GM06990 (cell line): ENCODE results near the gene TRMT61A.

Experiments
- DNase-seq: peaks from one replicate; pipeline ENCODE4 v3.0.0-alpha.2; 2011; ENCODE audit not compliant: insufficient read length; ENCODE audit errors: extremely low read depth
- H3K27me3 ChIP-seq: replicated peaks from 2 replicates; pipeline ENCODE4 v1.6.0; 2011; ENCODE audit warnings: low read length; ENCODE audit not compliant: control insufficient read depth, insufficient read depth
- H3K36me3 ChIP-seq: 2 replicates; pipeline ENCODE4 v1.5.1; 2011; ENCODE audit warnings: low read length; ENCODE audit not compliant: control insufficient read depth, insufficient read depth
- H3K4me3 ChIP-seq: replicated peaks from 2 replicates; pipeline ENCODE4 v1.5.1; 2011; ENCODE audit warnings: low read depth, mild to moderate bottlenecking, control low read depth, low read length
- TF ChIP-seq, protein P1 (sequence below): IDR thresholded peaks from 2 replicates; pipeline ENCODE4 v1.5.1; 2011; ENCODE audit warnings: low read length, control low read depth, mild to moderate bottlenecking, inconsistent platforms; ENCODE audit not compliant: insufficient read depth, poor library complexity, severe bottlenecking

TRMT61A gene

DNA sequence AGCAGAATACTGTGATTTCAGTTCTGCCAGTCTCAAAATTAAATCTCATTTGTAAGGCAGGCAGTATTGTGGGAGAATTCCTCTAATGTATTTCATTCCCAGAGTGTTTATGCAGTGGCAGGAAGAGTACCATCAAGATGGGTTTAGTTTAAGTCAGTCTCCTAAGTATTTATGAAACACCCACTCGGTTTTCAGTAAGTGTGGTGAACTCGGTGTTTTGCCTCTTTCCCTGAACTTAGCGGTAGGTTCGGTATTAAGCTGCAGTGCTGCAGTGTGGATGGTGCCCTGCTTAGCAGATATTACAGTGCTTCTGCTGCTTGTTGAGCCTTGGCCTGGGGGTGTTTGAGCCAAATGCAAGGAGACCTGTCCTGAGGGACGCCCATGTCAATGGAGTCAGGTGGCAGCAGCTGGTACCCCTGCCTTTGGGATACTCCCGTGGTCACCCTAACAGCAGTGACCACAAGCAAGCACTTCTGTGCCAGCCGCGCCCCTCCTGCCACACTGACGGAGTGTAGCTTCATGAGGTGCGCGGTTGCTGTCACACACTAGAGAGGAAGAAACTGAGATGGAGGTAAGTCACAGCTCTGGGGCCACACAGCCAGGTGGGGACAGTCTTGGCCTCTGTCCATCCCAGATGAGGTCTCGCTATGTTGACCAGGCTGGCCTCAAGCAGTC is 49.5 kb downstream of the TRMT61A start:
- H3K27me3 ChIP-seq = no peaks in the 10 kb centered on the region
- H3K36me3 ChIP-seq = peaks cover 9% of the 10 kb centered on the region
- DNase-seq = no peak
- TF ChIP-seq, protein P1, sequence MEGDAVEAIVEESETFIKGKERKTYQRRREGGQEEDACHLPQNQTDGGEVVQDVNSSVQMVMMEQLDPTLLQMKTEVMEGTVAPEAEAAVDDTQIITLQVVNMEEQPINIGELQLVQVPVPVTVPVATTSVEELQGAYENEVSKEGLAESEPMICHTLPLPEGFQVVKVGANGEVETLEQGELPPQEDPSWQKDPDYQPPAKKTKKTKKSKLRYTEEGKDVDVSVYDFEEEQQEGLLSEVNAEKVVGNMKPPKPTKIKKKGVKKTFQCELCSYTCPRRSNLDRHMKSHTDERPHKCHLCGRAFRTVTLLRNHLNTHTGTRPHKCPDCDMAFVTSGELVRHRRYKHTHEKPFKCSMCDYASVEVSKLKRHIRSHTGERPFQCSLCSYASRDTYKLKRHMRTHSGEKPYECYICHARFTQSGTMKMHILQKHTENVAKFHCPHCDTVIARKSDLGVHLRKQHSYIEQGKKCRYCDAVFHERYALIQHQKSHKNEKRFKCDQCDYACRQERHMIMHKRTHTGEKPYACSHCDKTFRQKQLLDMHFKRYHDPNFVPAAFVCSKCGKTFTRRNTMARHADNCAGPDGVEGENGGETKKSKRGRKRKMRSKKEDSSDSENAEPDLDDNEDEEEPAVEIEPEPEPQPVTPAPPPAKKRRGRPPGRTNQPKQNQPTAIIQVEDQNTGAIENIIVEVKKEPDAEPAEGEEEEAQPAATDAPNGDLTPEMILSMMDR = no peak
- H3K4me3 ChIP-seq = no peak overlapping the region

- DNase-seq = no peak
- Histone ChIP-seq H3K27me3 (no peaks in the 10 kb centered on the region), H3K4me3 (no peak overlapping the region), H3K36me3 (peaks cover 5% of the 10 kb centered on the region)
- TF ChIP-seq, protein P1 = no peak
These were observed 52.2 kb downstream of the TRMT61A start for GRCh38 chr14:103581206-103581605.

GRCh38 chr14:103581954-103582703 is 53.1 kb downstream of the TRMT61A start:
- Histone ChIP-seq H3K27me3 (no peaks in the 10 kb centered on the region), H3K4me3 (no peak overlapping the region), H3K36me3 (peaks cover 5% of the 10 kb centered on the region)
- DNase-seq = no peak
- TF ChIP-seq, protein P1 = no peak

DNA sequence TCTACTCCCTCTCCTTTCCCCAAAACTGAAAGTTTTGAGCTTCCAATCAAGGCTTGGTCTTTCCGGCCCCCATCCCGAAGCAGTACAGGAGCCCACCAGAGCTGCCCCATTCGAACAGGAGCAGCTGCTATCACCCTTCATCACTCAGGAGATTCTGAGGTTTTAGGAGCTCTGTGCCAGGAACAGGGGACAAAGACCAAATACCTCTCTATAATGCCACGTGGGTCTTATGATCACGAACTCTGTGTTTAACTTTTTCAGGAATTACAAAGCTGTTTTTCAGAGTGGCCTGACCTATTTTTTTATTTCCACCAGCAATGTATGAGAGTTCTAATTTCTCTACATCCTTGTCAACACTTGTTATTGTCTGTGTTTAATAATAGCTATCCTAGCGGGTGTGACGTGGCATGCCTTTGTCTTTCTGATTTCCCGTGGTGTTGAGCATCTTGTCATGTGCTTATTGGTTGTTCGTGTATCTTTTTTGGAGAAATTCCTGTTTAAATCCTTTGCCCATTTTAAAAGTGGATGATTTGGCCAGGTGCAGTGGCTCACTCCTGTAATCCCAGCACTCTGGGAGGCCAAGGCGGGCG is 55.4 kb downstream of the TRMT61A start:
- Histone ChIP-seq H3K27me3 (no peaks in the 10 kb centered on the region), H3K4me3 (no peak overlapping the region), H3K36me3 (no peaks in the 10 kb centered on the region; the same call in none of the 2 replicates)
- DNase-seq = no peak
- TF ChIP-seq, protein P1 = no peak
